HUES6 (cell line): ENCODE measurements around the gene CCDC73.
"Not testable (repeated sequence)": the region's sequence is repeated elsewhere in the genome, so short reads cannot be mapped to it uniquely, and the experiment has no call there.

Source experiments
- H3K27ac ChIP-seq: 2 replicates; pipeline ENCODE4 v1.7.0; 2013; ENCODE audit warnings: low read depth, mild to moderate bottlenecking, low read length, inconsistent platforms
- H3K27me3 ChIP-seq: 2 replicates; pipeline ENCODE4 v1.6.1; 2013; ENCODE audit warnings: low read length; ENCODE audit not compliant: control insufficient read depth, insufficient read depth
- H3K36me3 ChIP-seq: 2 replicates; pipeline ENCODE4 v1.6.1; 2013; ENCODE audit warnings: low read length; ENCODE audit not compliant: control insufficient read depth, insufficient read depth
- H3K4me1 ChIP-seq: 2 replicates; pipeline ENCODE4 v1.6.1; 2013; ENCODE audit warnings: low read length; ENCODE audit not compliant: control insufficient read depth, insufficient read depth
- H3K4me3 ChIP-seq: 2 replicates; pipeline ENCODE4 v1.5.1; 2013; ENCODE audit warnings: low read depth, low read length
- H3K9ac ChIP-seq: one replicate; pipeline ENCODE4 v1.6.1; 2013; ENCODE audit warnings: mild to moderate bottlenecking, low read length
- H3K9me3 ChIP-seq: 2 replicates; pipeline ENCODE4 v1.6.1; 2013; ENCODE audit warnings: low read depth, low read length; ENCODE audit not compliant: control insufficient read depth, insufficient read depth

CCDC73 gene

DNA sequence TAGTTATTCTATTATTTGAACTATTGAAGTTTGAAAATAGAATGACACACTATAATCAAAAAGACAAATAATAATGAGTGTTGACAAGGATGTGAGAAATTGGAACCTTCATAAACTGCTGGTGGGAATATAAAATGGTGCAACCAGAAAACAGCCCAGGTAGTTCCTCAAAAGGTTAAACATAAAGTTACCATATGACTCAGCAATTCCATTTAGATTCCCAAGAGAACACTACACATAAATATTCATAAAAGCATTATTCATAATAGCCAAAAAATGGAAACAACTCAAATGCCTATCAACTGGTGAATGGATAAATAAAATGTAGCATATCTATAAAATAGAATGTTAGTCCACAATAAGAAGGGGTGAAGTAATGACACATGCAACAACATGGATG, 21.7 kb downstream of the CCDC73 start:
- Histone ChIP-seq H3K27me3 (no peaks in the 10 kb centered on the region), H3K36me3 (no peaks in the 10 kb centered on the region), H3K9ac (no peak overlapping the region), H3K4me1 (no peaks in the 10 kb centered on the region), H3K9me3 (peaks cover 3% of the 10 kb centered on the region; the same call in 1 of the 2 replicates), H3K27ac (no peak overlapping the region), H3K4me3 (no peak overlapping the region)

DNA sequence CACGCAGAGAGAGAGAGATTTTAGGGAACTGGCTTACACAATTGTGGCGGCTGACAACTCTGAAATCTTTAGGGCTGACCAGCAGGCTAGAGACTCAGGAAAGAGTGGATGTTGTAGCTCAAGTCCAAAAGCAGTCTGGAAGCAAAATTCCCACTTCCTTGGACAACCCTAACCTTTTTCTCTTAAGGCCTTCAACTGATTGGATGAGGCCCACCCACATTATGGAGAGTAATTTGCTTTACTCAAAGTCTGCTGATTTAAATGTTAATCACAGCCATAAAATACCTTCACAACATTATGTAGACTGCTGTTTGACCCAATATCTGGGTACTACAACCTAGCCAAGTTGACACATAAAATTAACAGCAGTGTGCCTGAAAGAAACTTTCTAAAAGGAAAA, 32.7 kb downstream of the CCDC73 start:
- not testable (repeated sequence) for H3K9me3 ChIP-seq, H3K4me1 ChIP-seq, H3K36me3 ChIP-seq, H3K4me3 ChIP-seq, H3K27me3 ChIP-seq, H3K27ac ChIP-seq, H3K9ac ChIP-seq

DNA sequence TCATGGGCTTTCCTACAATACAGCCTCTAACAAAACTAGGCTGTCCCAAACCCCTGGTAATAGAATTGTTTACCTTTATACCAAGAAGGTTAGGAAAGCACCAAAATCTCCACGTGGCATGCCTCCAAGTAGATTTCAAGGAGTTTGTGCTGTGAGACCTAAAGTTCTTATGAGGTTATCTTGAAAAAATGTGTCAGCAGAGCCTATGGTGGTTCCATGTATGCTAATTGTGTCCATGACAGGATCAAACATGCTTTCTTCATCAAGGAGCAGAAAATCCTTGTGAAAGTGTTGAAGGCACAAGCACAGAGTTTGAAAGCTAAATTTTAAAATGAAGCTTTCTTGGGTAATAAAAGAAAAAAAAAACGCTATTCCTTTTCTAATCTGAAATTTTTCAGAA, 36.2 kb downstream of the CCDC73 start:
- no peaks in the 10 kb centered on the region for H3K4me1 ChIP-seq
- H3K27ac ChIP-seq: no peak overlapping the region
- peaks cover 7% of the 10 kb centered on the region for H3K9me3 ChIP-seq
- no peaks in the 10 kb centered on the region for H3K36me3 ChIP-seq
- H3K4me3 ChIP-seq: no peak overlapping the region
- no peaks in the 10 kb centered on the region for H3K27me3 ChIP-seq
- no peak overlapping the region for H3K9ac ChIP-seq

DNA sequence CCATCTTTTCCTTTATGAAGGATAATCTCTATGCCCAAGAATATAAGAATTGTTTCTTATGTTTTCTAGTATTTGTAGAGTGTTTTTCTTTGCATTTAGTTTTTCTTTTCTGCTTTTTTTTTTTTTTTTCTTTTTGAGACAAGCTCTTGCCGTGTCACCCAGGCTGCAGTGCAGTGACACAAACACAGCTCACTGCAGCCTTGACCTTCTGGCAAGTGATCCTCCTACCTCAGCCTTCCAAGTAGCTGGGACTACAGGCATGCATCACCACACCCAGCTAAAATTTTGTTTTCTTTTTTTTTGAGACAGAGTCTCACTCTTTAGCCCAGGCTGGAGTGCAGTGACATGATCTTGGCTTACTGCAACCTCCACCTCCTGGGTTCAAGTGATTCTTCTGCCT, 41.3 kb downstream of the CCDC73 start:
- not testable (repeated sequence) for H3K36me3 ChIP-seq, H3K9me3 ChIP-seq, H3K4me1 ChIP-seq, H3K27me3 ChIP-seq, H3K9ac ChIP-seq, H3K27ac ChIP-seq, H3K4me3 ChIP-seq

DNA sequence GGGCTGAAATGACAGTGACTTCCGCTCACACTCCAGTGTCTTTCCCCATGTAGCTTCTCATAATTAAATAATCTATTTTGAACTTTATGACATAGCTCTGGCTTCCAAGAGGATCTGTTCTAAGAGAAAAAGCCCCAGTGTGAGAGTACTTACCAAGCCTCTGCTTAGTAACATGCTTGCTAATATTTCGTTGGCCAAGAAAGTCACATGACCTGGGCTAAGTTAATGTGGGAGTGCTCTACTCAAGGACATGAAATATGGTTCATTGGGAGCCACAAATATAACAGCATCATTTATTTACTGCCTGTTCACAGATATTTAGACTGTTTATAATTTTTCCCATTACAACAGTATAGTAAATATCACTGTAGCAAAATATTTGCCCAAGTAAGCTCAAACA, 42.5 kb downstream of the CCDC73 start:
- no peaks in the 10 kb centered on the region for H3K27me3 ChIP-seq
- no peaks in the 10 kb centered on the region for H3K4me1 ChIP-seq
- no peak overlapping the region for H3K27ac ChIP-seq
- no peak overlapping the region for H3K4me3 ChIP-seq
- no peaks in the 10 kb centered on the region for H3K9me3 ChIP-seq
- no peak overlapping the region for H3K9ac ChIP-seq
- H3K36me3 ChIP-seq: no peaks in the 10 kb centered on the region

DNA sequence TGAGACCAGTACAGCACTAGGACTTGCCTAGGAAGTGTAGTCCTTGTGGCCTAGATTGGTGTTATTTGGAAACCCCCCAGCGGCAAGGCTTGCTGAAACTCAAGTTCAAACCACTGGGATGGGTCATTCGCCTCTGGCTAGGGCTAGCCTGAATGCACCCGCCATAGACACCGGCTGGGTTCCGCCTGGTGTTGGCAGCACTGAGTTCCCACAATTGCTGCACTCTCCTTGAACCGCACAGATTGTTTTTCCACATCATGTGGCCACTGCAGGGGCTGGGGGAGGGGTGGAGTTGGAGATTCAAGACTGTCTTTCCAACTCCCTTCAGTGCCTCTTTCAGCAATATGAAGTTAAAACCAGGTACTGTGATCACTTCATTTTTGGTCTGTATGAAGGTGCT, 43.1 kb downstream of the CCDC73 start:
- Histone ChIP-seq H3K27me3 (no peaks in the 10 kb centered on the region), H3K27ac (no peak overlapping the region), H3K9ac (no peak overlapping the region), H3K4me1 (no peaks in the 10 kb centered on the region), H3K9me3 (no peaks in the 10 kb centered on the region), H3K4me3 (no peak overlapping the region), H3K36me3 (no peaks in the 10 kb centered on the region)

DNA sequence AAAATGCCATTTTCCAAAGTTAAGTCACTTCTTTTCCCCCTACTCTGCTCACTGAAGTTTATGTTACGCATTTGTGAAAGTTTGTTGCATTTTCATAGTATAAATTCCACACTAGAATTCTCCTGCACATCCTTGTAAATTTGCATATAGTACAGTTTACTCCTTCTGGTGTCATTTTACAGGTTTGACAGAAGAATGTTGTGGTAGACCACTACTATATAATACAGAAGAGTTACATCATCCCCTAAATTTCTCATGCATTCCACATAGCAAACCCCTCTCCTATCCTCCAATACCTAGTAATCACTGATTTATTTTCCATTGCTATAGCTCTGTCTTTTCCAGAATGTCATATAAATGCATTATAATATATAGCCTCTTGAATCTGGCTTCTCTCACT, 64.5 kb downstream of the CCDC73 start:
- Histone ChIP-seq H3K27ac (no peak overlapping the region), H3K27me3 (no peaks in the 10 kb centered on the region), H3K4me3 (no peak overlapping the region), H3K9ac (no peak overlapping the region), H3K36me3 (no peaks in the 10 kb centered on the region), H3K9me3 (peaks cover 9% of the 10 kb centered on the region), H3K4me1 (no peaks in the 10 kb centered on the region)

DNA sequence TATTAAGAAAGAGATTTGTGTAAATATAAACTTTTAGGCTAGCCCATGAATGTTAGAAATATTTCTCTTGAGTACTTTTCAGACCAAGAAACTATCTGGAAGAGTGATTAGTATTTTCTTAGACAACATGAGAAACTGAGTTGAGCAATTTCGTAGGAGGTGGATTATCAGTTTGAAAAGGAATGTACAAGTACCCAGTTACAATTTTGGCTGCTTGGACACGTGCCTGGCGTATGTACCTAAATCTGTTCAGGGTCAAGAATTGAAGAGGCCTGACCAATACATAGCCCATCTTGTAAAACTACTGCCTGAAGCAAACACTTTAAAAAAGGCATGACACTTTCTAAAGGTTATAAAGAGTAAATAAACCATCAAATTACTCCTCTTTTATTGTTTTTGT, 71.1 kb downstream of the CCDC73 start:
- Histone ChIP-seq H3K27me3 (no peaks in the 10 kb centered on the region), H3K9me3 (no peaks in the 10 kb centered on the region), H3K27ac (no peak overlapping the region), H3K4me1 (no peaks in the 10 kb centered on the region), H3K9ac (no peak overlapping the region), H3K36me3 (no peaks in the 10 kb centered on the region), H3K4me3 (no peak overlapping the region)

DNA sequence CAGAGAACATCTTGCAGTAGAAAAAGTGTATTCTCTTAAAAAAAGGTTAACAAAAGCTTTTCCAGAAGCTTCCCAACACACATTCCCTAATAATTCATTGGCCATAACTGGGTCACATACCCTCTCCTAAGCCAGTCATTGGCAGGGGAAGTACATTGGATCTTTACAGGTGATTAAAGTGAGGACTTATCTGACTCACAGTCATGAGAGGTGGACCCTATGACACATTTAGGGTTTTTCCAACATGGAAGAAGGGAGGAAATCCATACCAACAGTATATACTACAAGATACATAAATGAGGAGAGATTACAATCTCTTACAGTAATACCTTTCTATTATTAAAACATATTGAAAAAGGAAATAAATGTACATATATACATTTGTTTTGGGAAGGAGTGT, 72.2 kb downstream of the CCDC73 start:
- no peaks in the 10 kb centered on the region for H3K36me3 ChIP-seq
- H3K9me3 ChIP-seq: no peaks in the 10 kb centered on the region
- no peak overlapping the region for H3K4me3 ChIP-seq
- H3K9ac ChIP-seq: no peak overlapping the region
- H3K27me3 ChIP-seq: no peaks in the 10 kb centered on the region
- no peaks in the 10 kb centered on the region for H3K4me1 ChIP-seq
- H3K27ac ChIP-seq: no peak overlapping the region

DNA sequence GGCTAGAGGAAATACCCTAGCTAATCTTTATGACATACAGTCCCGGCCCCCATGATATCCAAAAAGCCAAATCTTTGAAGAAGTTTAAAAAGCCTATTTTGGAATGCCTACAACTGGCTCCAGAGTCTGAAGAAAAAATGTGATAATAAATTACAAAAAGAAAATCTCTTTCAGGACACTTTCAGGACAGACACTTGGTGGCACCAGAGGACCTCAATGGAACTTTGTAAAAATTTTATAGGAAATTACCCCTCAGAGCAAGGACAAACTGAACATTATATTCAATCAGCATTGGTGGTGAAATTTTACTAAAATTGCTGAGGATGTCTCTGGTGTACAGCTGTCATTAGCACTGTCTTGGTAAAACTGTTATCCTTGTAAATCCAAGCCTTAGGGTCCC, 81.0 kb downstream of the CCDC73 start:
- Histone ChIP-seq H3K9me3 (no peaks in the 10 kb centered on the region), H3K27ac (no peak overlapping the region)

DNA sequence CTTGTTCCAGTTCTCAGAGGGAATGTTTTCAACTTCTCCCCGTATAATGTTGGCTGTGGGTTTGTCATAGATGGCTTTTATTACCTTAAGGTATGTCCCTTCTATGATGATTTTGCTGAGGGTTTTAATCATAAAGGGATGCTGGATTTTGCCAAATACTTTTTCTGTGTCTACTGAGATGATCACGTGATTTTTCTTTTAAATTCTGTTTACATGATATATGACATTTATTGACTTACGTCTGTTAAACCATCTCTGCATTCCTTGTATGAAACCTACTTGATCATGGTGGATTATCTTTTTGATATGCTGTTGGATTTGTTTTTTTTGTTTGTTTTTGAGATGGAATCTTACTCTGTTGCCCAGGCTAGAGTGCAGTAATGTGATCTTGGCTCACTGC, 85.5 kb downstream of the CCDC73 start:
- H3K36me3 ChIP-seq, H3K9ac ChIP-seq, H3K27me3 ChIP-seq, H3K27ac ChIP-seq, H3K4me3 ChIP-seq, H3K4me1 ChIP-seq: not testable (repeated sequence)
- peaks cover 14% of the 10 kb centered on the region; the same call in 1 of the 2 replicates for H3K9me3 ChIP-seq

More for the DNA sequence above, 81.0 kb downstream of the CCDC73 start:
- H3K4me1 ChIP-seq: no peaks in the 10 kb centered on the region
- no peak overlapping the region for H3K4me3 ChIP-seq
- no peaks in the 10 kb centered on the region for H3K36me3 ChIP-seq
- H3K27me3 ChIP-seq: no peaks in the 10 kb centered on the region
- H3K9ac ChIP-seq: no peak overlapping the region
